Activated T-helper 17 cell treated with anti-CD3 and anti-CD28 coated beads, Interleukin-2, amount 50 U/mL, for 72 hours (primary cell): ENCODE measurements around the gene POR. TPM values are rescaled to one million over a fixed set of nuclear protein-coding genes. Genes with fewer than 3 reads are reported as not detected.

Experiments used
- ATAC-seq: fragments of 150-1000 bp; cut with Tn5 transposase; replicated peaks from 2 replicates; pipeline ENCODE4 v1.10.0; 2021; ENCODE audit warnings: mild to moderate bottlenecking, moderate library complexity
- H3K27ac Mint-ChIP-seq: one replicate; pipeline ENCODE4 v1.8.0; 2022; ENCODE audit warnings: mixed read lengths
- H3K27me3 Mint-ChIP-seq: one replicate; pipeline ENCODE4 v1.8.0; 2022; ENCODE audit warnings: mixed read lengths
- H3K36me3 Mint-ChIP-seq: one replicate; pipeline ENCODE4 v1.8.0; 2022; ENCODE audit warnings: low read depth, mild to moderate bottlenecking, mixed read lengths
- H3K4me1 Mint-ChIP-seq: one replicate; pipeline ENCODE4 v1.8.0; 2022; ENCODE audit warnings: mixed read lengths
- H3K4me3 Mint-ChIP-seq: one replicate; pipeline ENCODE4 v1.8.0; 2022; ENCODE audit warnings: mild to moderate bottlenecking, mixed read lengths
- H3K9me3 Mint-ChIP-seq: one replicate; pipeline ENCODE4 v1.8.0; 2022; ENCODE audit warnings: mixed read lengths
- total RNA-seq, 2 donors: library from RNA; stranded (reverse); gene quantifications; one replicate each; pipeline ENCODE4 v1.2.3, GENCODE V29; 2022

Gene POR
- total RNA-seq, 2 donors from 2014 or later: 24.4 to 53.7 TPM

GRCh38 chr7:75980430-75981202 lies 65.7 kb downstream of the POR start:
- Mint-ChIP-seq H3K27ac (peak overlapping the region; percentile 69), H3K36me3 (peaks cover 7% of the 10 kb centered on the region), H3K27me3 (no peaks in the 10 kb centered on the region), H3K4me1 (no peaks in the 10 kb centered on the region), H3K4me3 (no peak overlapping the region), H3K9me3 (no peaks in the 10 kb centered on the region)
- ATAC-seq: no peak

DNA sequence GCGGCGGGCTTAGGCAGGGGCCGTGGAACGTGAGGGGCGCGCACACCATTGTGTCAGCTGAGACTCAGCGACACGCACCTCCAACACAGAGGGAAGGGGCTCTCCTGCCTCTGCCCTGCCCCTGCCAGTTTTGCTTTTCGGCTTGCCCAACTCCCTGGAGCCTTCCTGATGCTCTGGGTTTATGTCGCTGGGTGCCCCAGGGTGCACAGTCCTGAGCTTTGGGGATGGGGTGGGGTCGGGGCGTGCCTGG lies 66.2 kb downstream of the POR start:
- ATAC-seq: no peak
- Mint-ChIP-seq H3K9me3 (no peaks in the 10 kb centered on the region), H3K4me3 (no peak overlapping the region), H3K4me1 (no peaks in the 10 kb centered on the region), H3K27ac (no peak overlapping the region), H3K36me3 (peaks cover 7% of the 10 kb centered on the region), H3K27me3 (no peaks in the 10 kb centered on the region)

DNA sequence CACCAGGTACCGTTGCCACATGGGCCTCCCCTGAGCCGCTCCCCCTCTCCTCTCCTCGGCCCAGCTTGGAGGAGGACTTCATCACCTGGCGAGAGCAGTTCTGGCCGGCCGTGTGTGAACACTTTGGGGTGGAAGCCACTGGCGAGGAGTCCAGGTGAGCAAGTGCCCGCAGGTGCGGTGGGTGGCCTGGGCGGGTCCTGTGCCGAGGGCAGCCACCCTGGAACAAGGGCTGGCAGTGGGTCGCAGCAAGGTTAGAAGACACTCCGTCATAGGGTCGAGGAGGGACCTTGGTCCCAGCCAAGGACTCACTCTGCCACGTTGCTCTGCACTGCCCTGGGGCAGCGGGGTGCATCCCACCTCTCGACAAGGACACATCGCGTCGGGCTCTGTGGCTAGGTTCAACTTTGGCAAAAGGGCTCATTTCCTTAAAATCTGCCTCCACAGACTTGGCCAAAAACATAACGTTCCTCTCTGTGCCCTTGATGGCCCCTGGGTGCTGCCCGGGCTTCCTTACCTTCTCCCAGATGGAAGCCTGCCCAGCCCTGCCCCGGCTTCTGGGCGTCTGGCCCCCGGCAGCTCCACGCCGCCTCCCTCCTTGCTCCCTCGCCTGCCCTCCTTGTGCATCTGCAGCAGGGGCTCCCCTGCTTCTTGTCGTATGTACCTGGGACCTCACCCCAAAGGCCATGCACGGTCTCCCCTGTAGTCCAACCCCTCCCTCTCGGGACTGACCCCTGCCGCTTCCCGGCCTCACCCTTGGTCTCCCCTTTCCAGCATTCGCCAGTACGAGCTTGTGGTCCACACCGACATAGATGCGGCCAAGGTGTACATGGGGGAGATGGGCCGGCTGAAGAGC lies 66.7 kb downstream of the POR start:
- H3K9me3 Mint-ChIP-seq: no peaks in the 10 kb centered on the region
- no peak overlapping the region for H3K27ac Mint-ChIP-seq
- H3K27me3 Mint-ChIP-seq: no peaks in the 10 kb centered on the region
- no peak for ATAC-seq
- H3K4me3 Mint-ChIP-seq: no peak overlapping the region
- no peaks in the 10 kb centered on the region for H3K4me1 Mint-ChIP-seq
- peaks cover 9% of the 10 kb centered on the region for H3K36me3 Mint-ChIP-seq

DNA sequence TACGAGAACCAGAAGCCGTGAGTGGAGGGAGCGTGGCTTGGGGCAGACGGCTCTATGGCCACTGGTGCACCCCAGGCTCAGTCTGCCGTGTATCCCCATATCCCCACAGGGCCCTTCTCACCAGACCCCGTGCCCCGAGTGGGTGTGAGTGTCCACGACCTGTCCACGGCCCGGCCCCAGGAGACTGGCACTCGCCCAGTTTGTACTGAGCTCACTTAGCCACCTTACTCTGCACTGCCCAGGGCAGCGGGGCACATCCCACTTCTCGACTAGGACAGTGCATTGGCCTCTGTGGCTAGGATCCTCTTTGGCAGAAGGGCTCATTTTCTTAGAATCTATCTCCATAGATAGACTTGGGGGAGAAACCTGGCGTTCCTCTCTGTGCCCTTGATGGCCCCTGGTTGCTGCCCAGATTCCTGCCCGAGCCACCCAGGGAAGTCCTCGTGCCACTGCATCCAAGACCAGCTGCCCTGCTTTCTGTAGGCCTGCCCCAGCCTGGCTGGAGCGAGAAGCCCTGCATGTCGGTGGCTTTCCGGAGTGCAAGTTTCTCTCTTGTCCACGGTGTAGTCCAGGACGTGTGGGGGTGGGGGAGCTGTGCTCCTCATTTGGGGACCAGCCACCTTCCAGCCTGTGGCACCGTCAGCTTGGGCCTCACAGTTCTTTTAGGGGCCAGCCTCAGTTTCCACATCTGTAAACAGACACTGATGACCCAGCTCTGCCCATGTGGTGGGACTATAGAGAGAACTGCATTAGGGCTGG lies 67.5 kb downstream of the POR start:
- ATAC-seq: no peak

GRCh38 chr7:75983471-75984129 lies 68.6 kb downstream of the POR start:
- Mint-ChIP-seq H3K9me3 (no peaks in the 10 kb centered on the region), H3K36me3 (peaks cover 18% of the 10 kb centered on the region), H3K4me3 (no peak overlapping the region), H3K27me3 (no peaks in the 10 kb centered on the region), H3K27ac (no peak overlapping the region), H3K4me1 (no peaks in the 10 kb centered on the region)
- no peak for ATAC-seq

More for the DNA sequence above, 67.5 kb downstream of the POR start:
- no peaks in the 10 kb centered on the region for H3K27me3 Mint-ChIP-seq
- H3K4me3 Mint-ChIP-seq: no peak overlapping the region
- no peaks in the 10 kb centered on the region for H3K4me1 Mint-ChIP-seq
- peaks cover 17% of the 10 kb centered on the region for H3K36me3 Mint-ChIP-seq
- H3K27ac Mint-ChIP-seq: no peak overlapping the region
- H3K9me3 Mint-ChIP-seq: no peaks in the 10 kb centered on the region

- Mint-ChIP-seq H3K36me3 (peaks cover 18% of the 10 kb centered on the region), H3K4me1 (no peaks in the 10 kb centered on the region), H3K4me3 (no peak overlapping the region), H3K27me3 (no peaks in the 10 kb centered on the region), H3K27ac (no peak overlapping the region), H3K9me3 (no peaks in the 10 kb centered on the region)
- no peak for ATAC-seq
Observed at GRCh38 chr7:75984130-75985008, 69.4 kb downstream of the POR start.

DNA sequence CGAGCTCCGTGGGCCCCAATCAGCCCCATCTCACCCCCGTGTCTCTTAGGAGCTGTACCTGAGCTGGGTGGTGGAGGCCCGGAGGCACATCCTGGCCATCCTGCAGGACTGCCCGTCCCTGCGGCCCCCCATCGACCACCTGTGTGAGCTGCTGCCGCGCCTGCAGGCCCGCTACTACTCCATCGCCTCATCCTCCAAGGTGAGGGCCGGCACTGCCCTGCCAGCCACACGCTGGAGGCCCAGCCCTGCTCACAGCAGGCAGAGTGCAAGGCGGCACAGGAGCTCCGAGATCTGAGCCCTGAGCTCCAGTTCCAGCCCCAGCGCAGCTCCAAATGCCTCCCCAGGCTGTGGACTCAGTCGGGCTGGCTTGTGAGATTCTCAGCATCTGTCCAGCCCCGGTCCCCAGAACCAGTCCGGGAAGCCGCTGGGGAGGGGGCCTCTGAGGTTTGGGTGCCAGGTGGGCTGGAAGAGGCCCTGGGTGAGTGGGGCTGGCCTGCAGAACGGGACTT lies 70.1 kb downstream of the POR start:
- H3K27me3 Mint-ChIP-seq: no peaks in the 10 kb centered on the region
- peaks cover 14% of the 10 kb centered on the region for H3K36me3 Mint-ChIP-seq
- H3K4me3 Mint-ChIP-seq: no peak overlapping the region
- no peaks in the 10 kb centered on the region for H3K9me3 Mint-ChIP-seq
- no peak overlapping the region for H3K27ac Mint-ChIP-seq
- peaks cover 6% of the 10 kb centered on the region for H3K4me1 Mint-ChIP-seq
- no peak for ATAC-seq

GRCh38 chr7:75985518-75986146 lies 70.7 kb downstream of the POR start:
- no peak overlapping the region for H3K4me3 Mint-ChIP-seq
- no peak for ATAC-seq
- H3K9me3 Mint-ChIP-seq: no peaks in the 10 kb centered on the region
- peaks cover 6% of the 10 kb centered on the region for H3K4me1 Mint-ChIP-seq
- no peak overlapping the region for H3K27ac Mint-ChIP-seq
- peaks cover 11% of the 10 kb centered on the region for H3K36me3 Mint-ChIP-seq
- H3K27me3 Mint-ChIP-seq: no peaks in the 10 kb centered on the region

DNA sequence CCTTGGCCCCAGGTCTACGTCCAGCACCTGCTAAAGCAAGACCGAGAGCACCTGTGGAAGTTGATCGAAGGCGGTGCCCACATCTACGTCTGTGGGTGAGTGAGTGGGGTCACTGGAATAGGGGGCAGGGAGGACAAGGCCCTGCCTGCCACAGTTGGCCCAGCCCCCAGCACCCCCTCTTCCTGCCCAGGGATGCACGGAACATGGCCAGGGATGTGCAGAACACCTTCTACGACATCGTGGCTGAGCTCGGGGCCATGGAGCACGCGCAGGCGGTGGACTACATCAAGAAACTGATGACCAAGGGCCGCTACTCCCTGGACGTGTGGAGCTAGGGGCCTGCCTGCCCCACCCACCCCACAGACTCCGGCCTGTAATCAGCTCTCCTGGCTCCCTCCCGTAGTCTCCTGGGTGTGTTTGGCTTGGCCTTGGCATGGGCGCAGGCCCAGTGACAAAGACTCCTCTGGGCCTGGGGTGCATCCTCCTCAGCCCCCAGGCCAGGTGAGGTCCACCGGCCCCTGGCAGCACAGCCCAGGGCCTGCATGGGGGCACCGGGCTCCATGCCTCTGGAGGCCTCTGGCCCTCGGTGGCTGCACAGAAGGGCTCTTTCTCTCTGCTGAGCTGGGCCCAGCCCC lies 71.3 kb downstream of the POR start:
- peaks cover 6% of the 10 kb centered on the region for H3K4me1 Mint-ChIP-seq
- no peak overlapping the region for H3K4me3 Mint-ChIP-seq
- no peaks in the 10 kb centered on the region for H3K9me3 Mint-ChIP-seq
- H3K27ac Mint-ChIP-seq: no peak overlapping the region
- H3K36me3 Mint-ChIP-seq: peaks cover 11% of the 10 kb centered on the region
- no peaks in the 10 kb centered on the region for H3K27me3 Mint-ChIP-seq
- no peak for ATAC-seq

DNA sequence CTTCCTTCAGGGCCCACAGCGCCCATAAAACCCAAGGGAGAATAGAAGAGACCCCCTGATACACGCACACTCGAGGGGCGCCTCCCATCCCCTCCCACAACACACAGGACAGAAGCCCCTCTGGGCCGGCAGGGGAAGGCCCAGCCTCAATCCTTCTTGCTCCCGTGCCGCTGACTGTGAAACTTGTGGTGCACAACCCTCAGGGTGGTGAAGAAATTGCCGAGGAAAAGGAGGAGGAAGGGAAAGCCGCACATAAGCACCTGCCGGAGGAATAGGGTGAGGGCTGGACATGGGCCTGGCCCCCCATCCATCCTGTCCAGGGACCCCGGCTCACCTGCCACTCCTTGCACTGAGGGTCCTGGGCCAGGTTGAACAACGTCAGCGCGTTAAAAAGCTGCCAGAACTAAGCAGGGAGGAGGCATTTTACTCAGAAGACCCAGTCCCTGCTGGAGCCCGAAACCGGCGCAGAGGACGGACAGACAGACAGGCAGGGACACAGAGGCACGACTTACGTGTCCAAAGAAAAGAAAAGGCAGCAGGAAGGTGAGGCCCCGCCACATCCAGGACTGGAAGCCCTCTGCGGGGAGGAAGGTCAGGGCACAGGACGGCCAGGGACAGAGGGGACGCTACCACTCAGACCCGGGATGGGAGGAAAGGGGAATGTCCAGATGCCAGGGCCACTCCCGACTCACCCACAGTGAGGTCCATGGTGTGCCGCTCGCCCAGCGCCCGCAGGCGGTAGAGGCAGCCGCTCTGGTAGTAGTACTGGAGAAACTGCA lies 72.3 kb downstream of the POR start:
- H3K27ac Mint-ChIP-seq: peak overlapping the region; percentile 41
- no peaks in the 10 kb centered on the region for H3K27me3 Mint-ChIP-seq
- H3K4me3 Mint-ChIP-seq: no peak overlapping the region
- H3K9me3 Mint-ChIP-seq: no peaks in the 10 kb centered on the region
- peaks cover 11% of the 10 kb centered on the region for H3K36me3 Mint-ChIP-seq
- ATAC-seq: no peak
- peaks cover 6% of the 10 kb centered on the region for H3K4me1 Mint-ChIP-seq

DNA sequence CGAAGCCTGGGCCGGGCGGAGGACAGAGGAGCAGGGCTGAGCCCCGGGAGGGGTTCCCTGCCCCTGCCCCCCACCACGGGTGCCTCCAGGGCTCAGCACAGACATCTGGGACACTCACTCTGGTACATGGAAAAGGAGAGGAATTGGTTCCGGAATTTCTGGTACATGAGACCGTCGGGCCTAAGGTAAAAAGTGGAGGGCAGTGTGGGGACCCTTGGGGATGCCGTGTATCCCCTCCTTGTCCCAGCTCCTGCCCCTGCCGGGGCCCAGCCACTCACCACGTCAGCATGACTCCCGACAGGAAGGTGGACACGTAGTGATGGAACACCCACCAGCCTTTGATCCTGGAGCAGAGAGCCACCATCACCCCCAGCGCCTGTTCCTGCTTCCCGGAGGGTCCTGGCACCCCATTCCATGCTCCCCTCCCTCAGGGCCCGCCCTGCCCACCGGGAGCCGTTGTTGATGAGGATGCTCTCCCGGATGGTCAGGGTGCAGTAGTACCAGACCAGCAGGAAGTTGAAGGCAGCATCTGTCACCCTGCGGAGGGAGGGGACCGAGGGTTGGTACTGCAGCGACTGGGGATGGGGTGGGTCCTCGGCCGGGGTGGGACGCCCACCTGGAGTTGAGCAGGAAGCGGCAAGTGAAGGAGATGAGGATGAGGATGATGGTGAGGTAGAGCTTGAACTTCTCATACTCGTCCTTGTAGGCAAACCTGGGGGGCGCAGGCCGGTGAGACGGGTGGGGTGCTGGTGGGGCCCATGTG lies 73.0 kb downstream of the POR start:
- Mint-ChIP-seq H3K27me3 (no peaks in the 10 kb centered on the region), H3K4me1 (peaks cover 6% of the 10 kb centered on the region), H3K9me3 (no peaks in the 10 kb centered on the region), H3K36me3 (peaks cover 11% of the 10 kb centered on the region), H3K27ac (no peak overlapping the region), H3K4me3 (no peak overlapping the region)
- no peak for ATAC-seq
